SU-DHL-6 (cell line): Measurements from ENCODE around the gene SSNA1.

Source experiments
- EZH2phosphoT487 ChIP-seq: fragments of 200-600 bp; sonication (generic), shearing (Covaris generic); conservative IDR thresholded peaks from 2 replicates; pipeline ENCODE4 v1.6.1; 2018; ENCODE audit warnings: mild to moderate bottlenecking, antibody characterized with exemption, low read length, moderate library complexity, mixed read lengths
- TF ChIP-seq, protein P1 (sequence below): fragments of 200-600 bp; sonication (generic); IDR thresholded peaks from one replicate; pipeline ENCODE4 v1.5.1; 2017; ENCODE audit warnings: antibody characterized with exemption, mild to moderate bottlenecking, low read length, moderate library complexity; ENCODE audit not compliant: insufficient read depth, poor library complexity, severe bottlenecking

DNA sequence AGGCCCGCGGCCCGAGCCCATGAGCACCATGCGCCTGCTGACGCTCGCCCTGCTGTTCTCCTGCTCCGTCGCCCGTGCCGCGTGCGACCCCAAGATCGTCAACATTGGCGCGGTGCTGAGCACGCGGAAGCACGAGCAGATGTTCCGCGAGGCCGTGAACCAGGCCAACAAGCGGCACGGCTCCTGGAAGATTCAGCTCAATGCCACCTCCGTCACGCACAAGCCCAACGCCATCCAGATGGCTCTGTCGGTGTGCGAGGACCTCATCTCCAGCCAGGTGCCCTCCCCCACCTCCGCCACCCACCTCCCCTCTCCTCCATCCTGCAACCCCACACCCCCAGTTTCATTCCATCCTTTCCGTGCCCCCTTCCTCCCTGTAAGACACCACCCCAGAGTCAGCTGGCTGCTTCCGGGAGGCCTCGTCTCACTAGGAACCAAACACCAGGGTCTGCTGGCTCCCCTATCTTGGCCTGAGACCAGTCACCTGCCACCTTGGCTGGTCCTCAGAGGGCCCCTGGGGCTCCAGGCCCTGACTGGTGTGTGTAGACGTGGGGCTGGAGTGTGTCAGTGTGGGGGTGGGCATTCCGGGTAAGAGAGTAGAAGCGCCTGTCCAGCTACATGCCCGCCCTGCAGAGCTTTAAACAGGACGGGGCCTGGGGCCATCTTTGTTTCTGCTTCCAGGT is 48.9 kb upstream of the SSNA1 start:
- TF ChIP-seq, protein P1, sequence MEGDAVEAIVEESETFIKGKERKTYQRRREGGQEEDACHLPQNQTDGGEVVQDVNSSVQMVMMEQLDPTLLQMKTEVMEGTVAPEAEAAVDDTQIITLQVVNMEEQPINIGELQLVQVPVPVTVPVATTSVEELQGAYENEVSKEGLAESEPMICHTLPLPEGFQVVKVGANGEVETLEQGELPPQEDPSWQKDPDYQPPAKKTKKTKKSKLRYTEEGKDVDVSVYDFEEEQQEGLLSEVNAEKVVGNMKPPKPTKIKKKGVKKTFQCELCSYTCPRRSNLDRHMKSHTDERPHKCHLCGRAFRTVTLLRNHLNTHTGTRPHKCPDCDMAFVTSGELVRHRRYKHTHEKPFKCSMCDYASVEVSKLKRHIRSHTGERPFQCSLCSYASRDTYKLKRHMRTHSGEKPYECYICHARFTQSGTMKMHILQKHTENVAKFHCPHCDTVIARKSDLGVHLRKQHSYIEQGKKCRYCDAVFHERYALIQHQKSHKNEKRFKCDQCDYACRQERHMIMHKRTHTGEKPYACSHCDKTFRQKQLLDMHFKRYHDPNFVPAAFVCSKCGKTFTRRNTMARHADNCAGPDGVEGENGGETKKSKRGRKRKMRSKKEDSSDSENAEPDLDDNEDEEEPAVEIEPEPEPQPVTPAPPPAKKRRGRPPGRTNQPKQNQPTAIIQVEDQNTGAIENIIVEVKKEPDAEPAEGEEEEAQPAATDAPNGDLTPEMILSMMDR, result no peak
- no peak for TF ChIP-seq EZH2phosphoT487
